HG03280 (cell line): Measurements from ENCODE around the gene H6PD.

Experiments
- ATAC-seq: cut with Tn5 transposase; IDR thresholded peaks from one replicate; pipeline ENCODE4 v1.9.1; 2021; ENCODE audit warnings: mild to moderate bottlenecking, moderate library complexity; ENCODE audit not compliant: unreplicated experiment

Gene H6PD

GRCh38 chr1:9239622-9240401, 5.2 kb downstream of the H6PD start:
- no peak for ATAC-seq

- ATAC-seq: no peak
These were observed 6.6 kb downstream of the H6PD start for GRCh38 chr1:9240914-9241820.

GRCh38 chr1:9241891-9242290, 7.3 kb downstream of the H6PD start:
- ATAC-seq: no peak

GRCh38 chr1:9242338-9242969, 7.9 kb downstream of the H6PD start:
- no peak for ATAC-seq

- no peak for ATAC-seq
These were observed 8.6 kb downstream of the H6PD start for GRCh38 chr1:9243066-9243739.

GRCh38 chr1:9244501-9245229, 10.1 kb downstream of the H6PD start:
- no peak for ATAC-seq

- ATAC-seq: no peak
These were observed 10.7 kb downstream of the H6PD start for GRCh38 chr1:9245230-9245619.

GRCh38 chr1:9245661-9246060, 11.1 kb downstream of the H6PD start:
- no peak for ATAC-seq

- no peak for ATAC-seq
These were observed 11.6 kb downstream of the H6PD start for GRCh38 chr1:9246215-9246614.

- no peak for ATAC-seq
These were observed 12.5 kb downstream of the H6PD start for GRCh38 chr1:9246841-9247785.

GRCh38 chr1:9247894-9248293, 13.3 kb downstream of the H6PD start:
- no peak for ATAC-seq

GRCh38 chr1:9248341-9249262, 14.0 kb downstream of the H6PD start:
- no peak for ATAC-seq

GRCh38 chr1:9249263-9249533, 14.6 kb downstream of the H6PD start:
- ATAC-seq: no peak

- no peak for ATAC-seq
These were observed 15.2 kb downstream of the H6PD start for GRCh38 chr1:9249534-9250410.

GRCh38 chr1:9250411-9251381, 16.1 kb downstream of the H6PD start:
- ATAC-seq: no peak

GRCh38 chr1:9251501-9251900, 16.9 kb downstream of the H6PD start:
- no peak for ATAC-seq
